ENCODE data around the gene PCDH9.

PCDH9 gene

DNA sequence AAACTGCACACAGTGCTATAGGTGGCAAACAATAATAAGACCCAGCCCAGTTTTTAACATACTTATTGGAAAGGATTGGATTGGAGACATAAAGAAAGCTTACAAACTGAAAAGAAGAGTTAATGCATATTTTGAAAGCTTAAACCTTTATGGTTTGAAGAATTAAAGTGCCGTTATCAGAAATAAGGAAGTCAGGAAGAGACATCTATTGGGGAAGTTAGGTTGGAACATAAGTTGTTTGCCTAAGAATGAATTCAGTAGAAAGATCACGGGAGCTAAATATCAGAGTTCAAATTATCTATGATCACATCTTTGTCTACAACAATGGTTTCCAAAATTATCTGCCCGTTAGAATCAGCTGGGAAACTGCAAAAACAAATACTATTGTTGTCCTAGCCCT lies 767.9 kb downstream of the PCDH9 start:
- no peak for DNase-seq (ENCODE audit: low spot score)

- DNase-seq (ENCODE audit: low spot score), result no peak
Observed at GRCh38 chr13:66461021-66461420, 769.1 kb downstream of the PCDH9 start.

GRCh38 chr13:66459634-66460033 lies 770.5 kb downstream of the PCDH9 start:
- no peak for DNase-seq (ENCODE audit: low spot score)

GRCh38 chr13:66459143-66459542 lies 771.0 kb downstream of the PCDH9 start:
- no peak for DNase-seq (ENCODE audit: low spot score)

- DNase-seq (ENCODE audit: low spot score), result no peak
Observed at GRCh38 chr13:66446413-66446812, 783.7 kb downstream of the PCDH9 start.

GRCh38 chr13:66443926-66444325 lies 786.2 kb downstream of the PCDH9 start:
- no peak for DNase-seq (ENCODE audit: low spot score)

- no peak for DNase-seq (ENCODE audit: low spot score)
Observed at GRCh38 chr13:66440938-66441337, 789.2 kb downstream of the PCDH9 start.

- no peak for DNase-seq (ENCODE audit: low spot score)
Observed at GRCh38 chr13:66430728-66431127, 799.4 kb downstream of the PCDH9 start.

GRCh38 chr13:66430269-66430668 lies 799.9 kb downstream of the PCDH9 start:
- no peak for DNase-seq (ENCODE audit: low spot score)

DNA sequence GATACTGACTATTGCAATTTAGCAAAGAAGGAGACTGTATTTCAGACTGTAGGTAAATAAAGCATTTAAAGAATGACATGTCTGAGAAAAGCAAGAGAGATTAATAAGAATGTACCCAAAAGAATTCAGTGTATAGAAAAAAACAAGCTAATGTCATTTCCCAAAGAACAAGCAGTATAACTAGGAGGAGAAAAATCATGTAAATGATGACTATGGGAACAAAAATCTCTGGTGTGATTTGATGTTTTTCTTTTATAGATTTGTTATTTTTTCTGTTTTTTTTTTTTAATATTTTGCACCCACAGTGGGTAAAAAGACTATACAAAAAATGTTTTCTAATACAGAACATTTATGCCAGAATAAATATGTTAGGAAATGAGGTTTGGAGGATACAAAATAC lies 801.0 kb downstream of the PCDH9 start:
- no peak for DNase-seq (ENCODE audit: low spot score)

DNA sequence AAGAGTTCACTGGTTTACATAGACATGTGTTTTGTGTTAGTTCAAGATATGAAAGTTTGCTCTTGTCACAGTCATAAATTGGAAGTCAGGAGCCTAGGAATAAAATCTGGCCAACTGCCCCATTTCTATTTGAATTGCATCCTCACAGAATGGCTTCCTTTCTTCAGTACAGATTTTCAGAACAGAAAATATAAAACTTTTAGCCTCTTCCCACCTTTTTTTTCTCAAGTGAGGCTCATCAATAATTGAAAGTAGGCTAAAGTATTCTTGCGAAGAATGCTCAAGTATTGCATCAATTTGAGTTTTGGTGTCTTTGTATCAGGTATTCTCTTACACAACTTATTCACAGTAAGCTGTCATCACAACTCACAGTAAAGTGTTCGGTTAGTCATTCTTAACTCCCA lies 802.7 kb downstream of the PCDH9 start:
- DNase-seq (ENCODE audit: low spot score), result no peak

DNA sequence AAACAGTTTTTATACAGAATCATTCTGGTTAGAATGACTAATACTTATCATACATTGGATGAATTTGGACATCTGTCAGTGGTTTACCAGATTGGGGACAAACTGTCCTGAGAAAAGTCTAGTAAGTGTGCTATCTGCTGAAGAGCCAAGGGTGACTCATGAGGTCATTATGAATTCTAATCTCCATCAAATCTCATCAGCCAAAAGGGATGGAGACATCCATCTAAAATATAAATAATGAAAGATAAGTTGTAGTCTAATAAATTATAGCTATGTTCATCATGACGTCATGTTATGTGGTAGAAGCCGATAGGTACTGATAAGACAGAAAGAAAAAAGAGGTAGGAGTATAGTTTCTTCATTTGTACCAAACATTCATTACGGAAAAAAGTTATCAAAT lies 804.4 kb downstream of the PCDH9 start:
- no peak for DNase-seq (ENCODE audit: low spot score)

DNA sequence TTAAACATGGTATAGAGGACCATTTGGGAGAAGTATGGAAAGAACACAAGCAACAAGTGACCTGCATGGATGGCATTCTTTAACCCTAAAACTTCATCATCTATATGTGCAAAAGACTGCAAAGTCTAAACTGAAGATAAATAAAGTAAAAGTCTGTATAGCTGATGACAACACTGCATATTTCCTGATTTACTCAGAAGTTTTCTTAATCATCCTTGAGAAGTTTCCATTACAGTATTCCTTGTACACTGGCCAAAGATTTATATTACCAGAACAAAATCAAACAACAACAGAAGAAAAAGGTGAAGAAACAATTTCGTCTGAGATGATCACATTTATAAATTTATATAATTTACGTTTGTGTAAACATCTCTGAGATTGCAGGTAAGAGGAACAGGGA lies 805.7 kb downstream of the PCDH9 start:
- no peak for DNase-seq (ENCODE audit: low spot score)

- DNase-seq (ENCODE audit: low spot score), result no peak
Observed at GRCh38 chr13:66415444-66415843, 814.7 kb downstream of the PCDH9 start.

- DNase-seq (ENCODE audit: low spot score), result no peak
Observed at GRCh38 chr13:66414066-66414800, 815.9 kb downstream of the PCDH9 start.

GRCh38 chr13:66410314-66410713 lies 819.8 kb downstream of the PCDH9 start:
- DNase-seq (ENCODE audit: low spot score), result no peak

DNA sequence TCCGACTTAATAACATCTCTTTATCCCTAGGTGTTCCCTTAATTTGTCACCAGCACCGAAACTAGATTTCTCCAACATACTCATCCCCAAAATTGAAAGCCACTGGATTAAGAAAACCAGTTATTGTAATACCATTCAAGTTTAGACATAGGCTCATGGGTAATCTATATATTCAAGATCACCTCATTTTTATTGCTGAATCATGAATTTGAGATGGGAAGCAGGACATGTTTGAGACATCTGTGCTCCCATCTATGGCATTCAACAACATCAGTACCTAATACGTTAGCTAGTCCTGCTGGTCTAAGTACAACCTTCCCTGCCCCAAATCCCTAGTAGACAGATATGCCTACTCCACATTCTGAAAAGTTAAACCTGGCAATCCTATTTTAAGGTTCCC lies 820.6 kb downstream of the PCDH9 start:
- no peak for DNase-seq (ENCODE audit: low spot score)

GRCh38 chr13:66407128-66407527 lies 823.0 kb downstream of the PCDH9 start:
- no peak for DNase-seq (ENCODE audit: low spot score)

DNA sequence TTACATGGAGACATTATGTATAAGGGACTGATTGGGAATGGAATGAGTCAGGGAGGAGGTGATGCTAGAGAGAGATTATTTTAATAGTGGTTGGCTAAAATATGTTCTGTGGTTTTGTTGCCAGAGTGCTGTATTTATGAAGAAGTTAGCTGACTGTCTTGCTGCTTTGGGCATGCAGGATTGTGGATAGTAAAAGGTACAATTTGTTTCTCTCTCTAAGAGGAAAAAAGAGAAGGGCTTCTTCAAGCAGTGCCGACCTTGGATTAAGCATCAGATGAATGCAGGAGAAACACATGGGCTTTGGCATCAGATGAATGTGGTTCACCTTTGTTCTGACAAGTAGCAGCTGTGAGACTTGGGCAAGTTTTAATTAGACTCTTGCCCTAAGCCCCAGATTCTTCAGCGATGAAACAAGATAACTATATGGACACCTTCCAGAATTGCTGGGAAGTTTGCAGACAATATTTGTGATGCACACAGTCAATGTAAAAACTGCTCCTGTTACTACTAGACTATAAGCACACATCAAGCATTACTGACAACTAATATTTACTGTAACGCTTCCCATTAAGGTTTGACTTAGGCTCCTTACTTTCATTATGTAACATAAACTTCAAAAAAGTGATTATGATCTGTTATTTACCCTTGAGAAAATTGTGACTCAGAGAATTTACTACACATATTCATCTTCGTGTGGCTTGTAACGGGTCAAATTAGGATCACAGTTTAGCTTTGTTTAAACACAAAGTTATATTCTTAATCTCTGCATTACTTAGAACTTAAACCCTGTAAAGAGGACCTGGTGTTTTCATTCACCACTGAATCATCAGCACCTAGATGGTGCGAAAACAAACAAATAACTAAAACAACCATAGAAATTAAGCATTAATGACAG lies 824.0 kb downstream of the PCDH9 start:
- no peak for DNase-seq (ENCODE audit: low spot score)

DNA sequence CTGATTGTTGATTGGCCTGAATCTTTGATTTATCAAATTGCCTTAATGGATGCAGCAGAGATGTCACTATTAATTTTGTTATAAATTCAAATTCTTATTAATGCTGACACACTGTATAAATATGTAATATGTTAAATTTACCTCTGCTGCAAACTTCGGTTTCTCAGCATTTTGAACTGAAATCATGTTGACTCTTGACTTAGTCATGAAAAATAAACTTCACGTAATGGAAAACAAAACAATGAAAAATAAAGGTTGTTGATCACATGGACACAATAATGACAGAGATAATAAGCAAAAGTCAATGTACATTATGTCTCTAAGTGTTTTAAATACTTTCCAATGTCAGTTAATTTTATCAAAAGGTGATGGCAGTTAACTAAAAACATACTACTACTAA lies 827.6 kb downstream of the PCDH9 start:
- no peak for DNase-seq (ENCODE audit: low spot score)

DNA sequence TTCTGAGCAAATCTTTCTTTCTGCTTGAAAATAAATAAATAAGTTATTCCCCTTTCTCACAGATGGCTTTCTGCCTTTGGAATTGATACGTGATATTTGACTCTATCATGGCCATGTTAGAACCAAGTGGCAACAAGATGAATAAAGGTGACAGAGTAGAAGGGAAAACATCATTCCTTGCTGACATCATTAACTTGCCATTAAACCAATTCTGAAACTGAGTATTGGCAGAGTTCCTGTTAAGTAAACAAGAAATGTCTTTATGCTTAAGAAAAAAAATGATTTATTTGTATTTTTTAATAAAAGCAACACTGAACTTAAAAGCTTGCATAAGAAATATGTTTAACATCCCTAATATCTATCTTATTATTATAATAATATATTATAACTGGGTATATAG lies 828.1 kb downstream of the PCDH9 start:
- DNase-seq (ENCODE audit: low spot score), result no peak

DNA sequence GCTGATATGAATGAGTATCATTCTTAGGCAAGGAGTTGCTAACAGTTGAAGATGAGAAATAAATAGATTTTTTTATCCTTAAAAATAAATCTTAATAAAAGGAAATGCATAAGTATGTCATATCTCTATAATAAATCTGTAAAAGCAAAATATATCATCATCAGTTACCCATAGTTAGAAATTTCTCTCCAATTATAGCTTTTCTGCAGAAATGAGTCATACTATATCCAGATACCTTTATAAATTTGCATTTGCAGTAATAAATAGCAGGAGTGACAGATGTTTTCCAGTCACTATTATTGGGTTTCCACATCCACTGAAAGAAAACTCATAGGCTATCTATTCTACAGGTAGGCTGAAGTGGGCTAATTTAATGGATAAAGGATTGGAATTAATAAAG lies 829.8 kb downstream of the PCDH9 start:
- DNase-seq (ENCODE audit: low spot score), result no peak

DNA sequence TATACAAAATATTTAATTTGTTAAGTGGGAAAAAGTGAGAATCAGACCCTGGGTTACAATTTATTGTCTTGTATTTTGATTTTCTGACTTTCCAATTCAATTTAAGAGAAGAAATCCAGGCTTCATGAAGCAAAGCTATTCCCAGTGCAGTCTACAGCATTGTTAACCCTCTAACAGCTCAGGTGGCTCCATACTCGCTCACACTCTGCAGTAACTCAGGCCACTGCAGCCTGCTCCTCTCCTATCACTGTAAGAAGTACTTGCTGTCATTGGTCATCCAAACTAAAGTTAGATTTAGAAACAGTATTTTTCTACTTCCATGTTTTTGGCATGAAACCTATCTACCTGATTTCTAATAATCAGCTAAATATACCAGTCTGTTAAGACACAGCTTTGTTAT lies 830.3 kb downstream of the PCDH9 start:
- no peak for DNase-seq (ENCODE audit: low spot score)

GRCh38 chr13:66397133-66397532 lies 833.0 kb downstream of the PCDH9 start:
- no peak for DNase-seq (ENCODE audit: low spot score)
